ENCODE results near the gene OLFM1. TPM values are rescaled to one million over a fixed set of nuclear protein-coding genes. Genes with fewer than 3 reads are reported as not detected.

The OLFM1 gene
- total RNA-seq, 1 experiment from 2014 or later = not detected

GRCh38 chr9:135043345-135043744 lies 44.1 kb upstream of the OLFM1 start:
- Histone ChIP-seq H3K36me3 (ENCODE audit: low read depth) (no peaks in the 10 kb centered on the region), H3K79me2 (ENCODE audit: low read depth) (no peaks in the 10 kb centered on the region), H3K27ac (no peak overlapping the region), H2AFZ (no peak overlapping the region), H3K9me2 (ENCODE audit: insufficient read depth) (no peaks in the 10 kb centered on the region), H3F3A (ENCODE audit: insufficient read depth, low read depth) (no peaks in the 10 kb centered on the region), H3K4me1 (replicated peaks; ENCODE audit: insufficient read depth) (no peaks in the 10 kb centered on the region), H3K4me2 (no peak overlapping the region), H3K4me3 (no peak overlapping the region), H4K20me1 (ENCODE audit: insufficient read depth) (no peaks in the 10 kb centered on the region), H3K27me3 (ENCODE audit: insufficient read depth, low read depth) (peaks cover 99% of the 10 kb centered on the region), H3K9me3 (ENCODE audit: insufficient read depth, low read depth) (no peaks in the 10 kb centered on the region)
- ChIA-PET CTCF (interaction anchor here (0.6 kb wide), 1 partner anchor 24 kb away, joined by 3 read pairs; no protein-coding TSS in a partner anchor), POLR2A (ENCODE audit: unreplicated experiment) (no interaction called here)
- DNase-seq = no peak
- no TSS peak for BruUV-seq (replicated peaks)
- TF ChIP-seq CTCF (conservative IDR thresholded peaks at IDR 0.05) (no peak), EZH2 (IDR thresholded peaks at IDR 0.05; ENCODE audit: low read depth) (no peak)
- intact Hi-C loops (cut with micrococcal nuclease; ENCODE audit: unreplicated experiment) = no loop called here

- CTCF ChIA-PET = no interaction called here
Measured at GRCh38 chr9:135045264-135045927, 42.1 kb upstream of the OLFM1 start.

GRCh38 chr9:135045928-135046738 lies 41.3 kb upstream of the OLFM1 start:
- intact Hi-C loops (cut with micrococcal nuclease; ENCODE audit: unreplicated experiment) = no loop called here
- Histone ChIP-seq H4K20me1 (ENCODE audit: insufficient read depth) (no peaks in the 10 kb centered on the region), H3K79me2 (ENCODE audit: low read depth) (no peaks in the 10 kb centered on the region), H3K36me3 (ENCODE audit: low read depth) (no peaks in the 10 kb centered on the region), H3K4me3 (no peak overlapping the region), H3K27me3 (ENCODE audit: insufficient read depth, low read depth) (peaks cover 99% of the 10 kb centered on the region), H2AFZ (no peak overlapping the region), H3K9me3 (ENCODE audit: insufficient read depth, low read depth) (no peaks in the 10 kb centered on the region), H3K4me1 (replicated peaks; ENCODE audit: insufficient read depth) (no peaks in the 10 kb centered on the region), H3K27ac (no peak overlapping the region), H3F3A (ENCODE audit: insufficient read depth, low read depth) (no peaks in the 10 kb centered on the region), H3K9me2 (ENCODE audit: insufficient read depth) (no peaks in the 10 kb centered on the region), H3K4me2 (no peak overlapping the region)
- no peak for DNase-seq
- BruUV-seq (replicated peaks) = no TSS peak
- CTCF ChIA-PET = no interaction called here
- POLR2A ChIA-PET (ENCODE audit: unreplicated experiment) = no interaction called here
- TF ChIP-seq EZH2 (IDR thresholded peaks at IDR 0.05; ENCODE audit: low read depth) (no peak), CTCF (conservative IDR thresholded peaks at IDR 0.05) (no peak)

More at GRCh38 chr9:135045264-135045927, 42.1 kb upstream of the OLFM1 start:
- H3K27me3 ChIP-seq (ENCODE audit: insufficient read depth, low read depth) = peaks cover 99% of the 10 kb centered on the region
- no peaks in the 10 kb centered on the region for H3F3A ChIP-seq (ENCODE audit: insufficient read depth, low read depth)
- H3K79me2 ChIP-seq (ENCODE audit: low read depth) = no peaks in the 10 kb centered on the region
- H3K4me3 ChIP-seq = no peak overlapping the region
- no TSS peak for BruUV-seq (replicated peaks)
- DNase-seq = no peak
- POLR2A ChIA-PET (ENCODE audit: unreplicated experiment) = no interaction called here
- H3K4me1 ChIP-seq (replicated peaks; ENCODE audit: insufficient read depth) = no peaks in the 10 kb centered on the region
- H4K20me1 ChIP-seq (ENCODE audit: insufficient read depth) = no peaks in the 10 kb centered on the region
- no peak overlapping the region for H3K4me2 ChIP-seq
- no peaks in the 10 kb centered on the region for H3K9me3 ChIP-seq (ENCODE audit: insufficient read depth, low read depth)
- H3K27ac ChIP-seq = no peak overlapping the region
- no peak overlapping the region for H2AFZ ChIP-seq
- H3K36me3 ChIP-seq (ENCODE audit: low read depth) = no peaks in the 10 kb centered on the region
- no peak for TF ChIP-seq CTCF (conservative IDR thresholded peaks at IDR 0.05)
- no peak for TF ChIP-seq EZH2 (IDR thresholded peaks at IDR 0.05; ENCODE audit: low read depth)
- intact Hi-C loops (cut with micrococcal nuclease; ENCODE audit: unreplicated experiment) = no loop called here
- no peaks in the 10 kb centered on the region for H3K9me2 ChIP-seq (ENCODE audit: insufficient read depth)

Data from PC-9 (cell line).